GM12878 (cell line): ENCODE results near the gene STX10.

ENCODE experiments used
- ASH2L ChIP-seq: fragments of 300-600, 200-600 bp; sonication (generic); IDR thresholded peaks from 2 replicates; pipeline ENCODE4 v1.6.1; 2017; ENCODE audit warnings: low read depth, mild to moderate bottlenecking, borderline replicate concordance
- CREB1 ChIP-seq: IDR thresholded peaks from 2 replicates; pipeline ENCODE4 v1.6.1; 2012; ENCODE audit warnings: low read depth, mild to moderate bottlenecking, inconsistent platforms
- CTCF ChIP-seq, 3 experiments: IDR thresholded peaks in 2 of 3; conservative IDR thresholded peaks in 1 of 3; 2 replicates each; pipeline ENCODE4 v1.5.1; 2011; ENCODE audit warnings: low read depth in 3 of 3, low read length in 3 of 3, mild to moderate bottlenecking in 3 of 3, control low read depth in 2 of 3, moderate library complexity in 2 of 3, inconsistent platforms in 1 of 3, mixed read lengths in 1 of 3; ENCODE audit not compliant: control insufficient read depth in 2 of 3, insufficient read depth in 1 of 3; ENCODE audit errors: extremely low read depth in 1 of 3
- POLR2A ChIP-seq: IDR thresholded peaks from 2 replicates; pipeline ENCODE4 v1.6.1; 2011; ENCODE audit warnings: low read depth, mild to moderate bottlenecking, low read length
- RAD21 ChIP-seq: IDR thresholded peaks from 2 replicates; pipeline ENCODE4 v1.6.1; 2011; ENCODE audit warnings: mild to moderate bottlenecking, low read depth, low read length, moderate library complexity; ENCODE audit not compliant: insufficient read depth
- SP1 ChIP-seq: IDR thresholded peaks from one replicate; pipeline ENCODE4 v1.6.1; 2011; ENCODE audit warnings: low read depth, low read length

- TF ChIP-seq ASH2L (no peak), CREB1 (no peak), POLR2A (no peak), SP1 (no peak), CTCF (IDR thresholded peaks at IDR 0.05 in 2 of 3, conservative IDR thresholded peaks at IDR 0.05 in 1 of 3; ENCODE audit: control insufficient read depth in 2 of 3, extremely low read depth in 1 of 3, insufficient read depth in 1 of 3, low read depth in 3 of 3, low read length in 3 of 3) (no peak), RAD21 (no peak)
Observed at GRCh38 chr19:13172346-13173138, 22.4 kb upstream of the STX10 start.
